ES-I3 (cell line): Measurements from ENCODE around the gene COL13A1.

Experiments
- H3K36me3 ChIP-seq: 2 replicates; pipeline ENCODE4 v1.6.1; 2013; ENCODE audit warnings: mild to moderate bottlenecking, low read length, control low read depth, moderate library complexity; ENCODE audit not compliant: insufficient read depth
- H3K4me1 ChIP-seq: 2 replicates; pipeline ENCODE4 v1.6.1; 2013; ENCODE audit warnings: mild to moderate bottlenecking, control low read depth, low read length; ENCODE audit not compliant: insufficient read depth
- H3K9ac ChIP-seq: 2 replicates; pipeline ENCODE4 v1.6.1; 2013; ENCODE audit warnings: low read depth, mild to moderate bottlenecking, low read length, moderate library complexity
- H3K9me3 ChIP-seq: 2 replicates; pipeline ENCODE4 v1.6.1; 2013; ENCODE audit warnings: mild to moderate bottlenecking, low read length, moderate library complexity; ENCODE audit not compliant: control insufficient read depth, insufficient read depth

The COL13A1 gene

GRCh38 chr10:69936091-69936490 lies 134.4 kb downstream of the COL13A1 start:
- H3K4me1 ChIP-seq, result no peaks in the 10 kb centered on the region
- no peaks in the 10 kb centered on the region for H3K9me3 ChIP-seq
- H3K9ac ChIP-seq, result no peak overlapping the region
- no peaks in the 10 kb centered on the region for H3K36me3 ChIP-seq

GRCh38 chr10:69938541-69938991 lies 136.9 kb downstream of the COL13A1 start:
- no peaks in the 10 kb centered on the region for H3K9me3 ChIP-seq
- no peak overlapping the region for H3K9ac ChIP-seq
- no peaks in the 10 kb centered on the region for H3K4me1 ChIP-seq
- no peaks in the 10 kb centered on the region for H3K36me3 ChIP-seq

- no peaks in the 10 kb centered on the region for H3K9me3 ChIP-seq
- H3K4me1 ChIP-seq, result no peaks in the 10 kb centered on the region
- H3K36me3 ChIP-seq, result no peaks in the 10 kb centered on the region
- no peak overlapping the region for H3K9ac ChIP-seq
Measured at GRCh38 chr10:69939061-69939460, 137.4 kb downstream of the COL13A1 start.

- H3K9me3 ChIP-seq, result no peaks in the 10 kb centered on the region
- no peaks in the 10 kb centered on the region for H3K4me1 ChIP-seq
- no peak overlapping the region for H3K9ac ChIP-seq
- no peaks in the 10 kb centered on the region for H3K36me3 ChIP-seq
Measured at GRCh38 chr10:69939481-69939880, 137.8 kb downstream of the COL13A1 start.

- Histone ChIP-seq H3K9me3 (no peaks in the 10 kb centered on the region), H3K36me3 (no peaks in the 10 kb centered on the region)
Measured at GRCh38 chr10:69941730-69942129, 140.0 kb downstream of the COL13A1 start.

GRCh38 chr10:69943292-69943820 lies 141.7 kb downstream of the COL13A1 start:
- no peaks in the 10 kb centered on the region for H3K36me3 ChIP-seq
- no peaks in the 10 kb centered on the region for H3K9me3 ChIP-seq
- H3K9ac ChIP-seq, result no peak overlapping the region
- no peaks in the 10 kb centered on the region for H3K4me1 ChIP-seq

More at GRCh38 chr10:69941730-69942129, 140.0 kb downstream of the COL13A1 start:
- Histone ChIP-seq H3K4me1 (no peaks in the 10 kb centered on the region), H3K9ac (no peak overlapping the region)

- H3K4me1 ChIP-seq, result no peaks in the 10 kb centered on the region
- H3K9me3 ChIP-seq, result no peaks in the 10 kb centered on the region
- H3K9ac ChIP-seq, result no peak overlapping the region
- H3K36me3 ChIP-seq, result no peaks in the 10 kb centered on the region
Measured at GRCh38 chr10:69944761-69945160, 143.1 kb downstream of the COL13A1 start.

GRCh38 chr10:69948261-69948660 lies 146.6 kb downstream of the COL13A1 start:
- H3K4me1 ChIP-seq, result peaks cover 10% of the 10 kb centered on the region
- H3K9me3 ChIP-seq, result no peaks in the 10 kb centered on the region
- H3K36me3 ChIP-seq, result no peaks in the 10 kb centered on the region
- no peak overlapping the region for H3K9ac ChIP-seq

- Histone ChIP-seq H3K4me1 (peaks cover 10% of the 10 kb centered on the region), H3K36me3 (no peaks in the 10 kb centered on the region), H3K9ac (no peak overlapping the region), H3K9me3 (no peaks in the 10 kb centered on the region)
Measured at GRCh38 chr10:69949770-69950169, 148.1 kb downstream of the COL13A1 start.

GRCh38 chr10:69951658-69952057 lies 150.0 kb downstream of the COL13A1 start:
- Histone ChIP-seq H3K4me1 (peaks cover 10% of the 10 kb centered on the region), H3K36me3 (no peaks in the 10 kb centered on the region), H3K9me3 (no peaks in the 10 kb centered on the region), H3K9ac (no peak overlapping the region)

GRCh38 chr10:69952069-69952800 lies 150.5 kb downstream of the COL13A1 start:
- Histone ChIP-seq H3K9ac (no peak overlapping the region), H3K4me1 (peaks cover 10% of the 10 kb centered on the region), H3K9me3 (no peaks in the 10 kb centered on the region), H3K36me3 (no peaks in the 10 kb centered on the region)

GRCh38 chr10:69952821-69953221 lies 151.1 kb downstream of the COL13A1 start:
- Histone ChIP-seq H3K36me3 (no peaks in the 10 kb centered on the region), H3K4me1 (peaks cover 10% of the 10 kb centered on the region), H3K9ac (no peak overlapping the region), H3K9me3 (no peaks in the 10 kb centered on the region)

- Histone ChIP-seq H3K9ac (no peak overlapping the region), H3K9me3 (no peaks in the 10 kb centered on the region), H3K4me1 (peaks cover 10% of the 10 kb centered on the region), H3K36me3 (no peaks in the 10 kb centered on the region)
Measured at GRCh38 chr10:69953851-69954250, 152.1 kb downstream of the COL13A1 start.

- Histone ChIP-seq H3K9ac (no peak overlapping the region), H3K9me3 (no peaks in the 10 kb centered on the region), H3K4me1 (peaks cover 10% of the 10 kb centered on the region), H3K36me3 (no peaks in the 10 kb centered on the region)
Measured at GRCh38 chr10:69955211-69955805, 153.6 kb downstream of the COL13A1 start.
